MCF 10A (cell line): Measurements from ENCODE around the gene PAPSS2. TPM values are rescaled to one million over a fixed set of nuclear protein-coding genes. Genes with fewer than 3 reads are reported as not detected.

Source experiments
- BruUV-seq: library from RNA; stranded (reverse); fragments of 400-500 nt; replicated peaks from 2 replicates; lab custom pipeline; 2021; lab: Mats Ljungman, UMichigan
- CTCF ChIA-PET: fragments of 300-600 bp; sonication (Branson Sonifier 250); formaldehyde crosslinking; extraction: SDS; loops from one replicate; lab custom pipeline; 2021; ENCODE audit warnings: antibody characterized with exemption, inconsistent platforms; lab: Yijun Ruan, JAX
- POLR2A ChIA-PET: fragments of 300-600, 350-650 bp; sonication (Branson Sonifier 250); formaldehyde crosslinking; extraction: SDS; loops from one replicate; lab custom pipeline; 2020; ENCODE audit warnings: antibody characterized with exemption, inconsistent platforms; lab: Yijun Ruan, JAX
- DNase-seq: peaks from one replicate; pipeline ENCODE4 v3.0.0-alpha.2; 2018; ENCODE audit not compliant: unreplicated experiment
- H3K27ac Mint-ChIP-seq: one replicate; pipeline ENCODE4 v1.8.0; 2022; ENCODE audit warnings: mild to moderate bottlenecking, low read depth, mixed read lengths; ENCODE audit not compliant: unreplicated experiment
- H3K27me3 Mint-ChIP-seq: one replicate; pipeline ENCODE4 v1.8.0; 2022; ENCODE audit warnings: mixed read lengths; ENCODE audit not compliant: insufficient read depth, unreplicated experiment
- H3K36me3 Mint-ChIP-seq: one replicate; pipeline ENCODE4 v1.8.0; 2022; ENCODE audit warnings: mild to moderate bottlenecking, moderate library complexity, mixed read lengths; ENCODE audit not compliant: insufficient read depth, unreplicated experiment
- H3K4me1 Mint-ChIP-seq: one replicate; pipeline ENCODE4 v1.8.0; 2022; ENCODE audit warnings: mixed read lengths; ENCODE audit not compliant: insufficient read depth, unreplicated experiment
- H3K4me3 Mint-ChIP-seq: one replicate; pipeline ENCODE4 v1.8.0; 2022; ENCODE audit warnings: mild to moderate bottlenecking, moderate library complexity, mixed read lengths; ENCODE audit not compliant: unreplicated experiment
- H3K9me3 Mint-ChIP-seq: one replicate; pipeline ENCODE4 v1.8.0; 2022; ENCODE audit warnings: mixed read lengths; ENCODE audit not compliant: unreplicated experiment
- intact Hi-C: fragments of 100-400 bp; cut with micrococcal nuclease; formaldehyde crosslinking; loops from 2 replicates; pipeline ENCODE4 v1.14.1; 2022
- total RNA-seq: library from RNA; stranded (reverse); gene quantifications from 2 replicates; pipeline ENCODE4 v1.2.3, GENCODE V29; 2022
- TF ChIP-seq, protein P1 (sequence below): fragments of 200-600 bp; IDR thresholded peaks from one replicate; pipeline ENCODE4 v1.8.0; 2022; ENCODE audit warnings: antibody characterized with exemption, mild to moderate bottlenecking; ENCODE audit not compliant: unreplicated experiment

PAPSS2 gene
- total RNA-seq, 1 experiment from 2014 or later, result 1.0 TPM

DNA sequence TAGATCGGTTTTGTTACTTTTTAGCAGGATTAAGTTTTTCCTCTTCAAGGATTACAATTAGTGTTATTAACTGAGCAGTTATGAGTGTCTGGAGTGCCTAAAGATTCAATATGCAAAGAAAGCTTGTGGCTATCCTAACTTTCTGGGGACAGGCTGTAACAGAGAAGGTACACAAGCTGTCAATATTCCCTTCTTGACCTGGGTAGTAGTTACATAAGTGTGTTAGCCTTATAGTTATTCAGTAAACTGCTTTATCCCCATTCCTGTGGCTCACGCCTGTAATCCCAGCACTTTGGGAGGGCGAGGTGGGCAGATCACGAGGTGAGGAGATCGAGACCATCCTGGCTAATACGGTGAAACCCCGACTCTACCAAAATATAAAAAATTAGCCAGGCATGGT lies 126.7 kb downstream of the PAPSS2 start:
- peaks cover 63% of the 10 kb centered on the region for H3K36me3 Mint-ChIP-seq
- ChIA-PET CTCF (interaction anchor here (1.4 kb wide), 1 partner anchor 10 kb away, joined by 4 read pairs; no protein-coding TSS in a partner anchor), POLR2A (interaction anchor here (0.6 kb wide), 1 partner anchor 514 kb away, joined by 3 read pairs; no protein-coding TSS in a partner anchor)
- no peak overlapping the region for H3K4me3 Mint-ChIP-seq
- H3K9me3 Mint-ChIP-seq, result no peaks in the 10 kb centered on the region
- BruUV-seq, result no TSS peak
- intact Hi-C loops, result no loop called here
- TF ChIP-seq, protein P1, sequence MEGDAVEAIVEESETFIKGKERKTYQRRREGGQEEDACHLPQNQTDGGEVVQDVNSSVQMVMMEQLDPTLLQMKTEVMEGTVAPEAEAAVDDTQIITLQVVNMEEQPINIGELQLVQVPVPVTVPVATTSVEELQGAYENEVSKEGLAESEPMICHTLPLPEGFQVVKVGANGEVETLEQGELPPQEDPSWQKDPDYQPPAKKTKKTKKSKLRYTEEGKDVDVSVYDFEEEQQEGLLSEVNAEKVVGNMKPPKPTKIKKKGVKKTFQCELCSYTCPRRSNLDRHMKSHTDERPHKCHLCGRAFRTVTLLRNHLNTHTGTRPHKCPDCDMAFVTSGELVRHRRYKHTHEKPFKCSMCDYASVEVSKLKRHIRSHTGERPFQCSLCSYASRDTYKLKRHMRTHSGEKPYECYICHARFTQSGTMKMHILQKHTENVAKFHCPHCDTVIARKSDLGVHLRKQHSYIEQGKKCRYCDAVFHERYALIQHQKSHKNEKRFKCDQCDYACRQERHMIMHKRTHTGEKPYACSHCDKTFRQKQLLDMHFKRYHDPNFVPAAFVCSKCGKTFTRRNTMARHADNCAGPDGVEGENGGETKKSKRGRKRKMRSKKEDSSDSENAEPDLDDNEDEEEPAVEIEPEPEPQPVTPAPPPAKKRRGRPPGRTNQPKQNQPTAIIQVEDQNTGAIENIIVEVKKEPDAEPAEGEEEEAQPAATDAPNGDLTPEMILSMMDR, result no peak
- H3K4me1 Mint-ChIP-seq, result peaks cover 6% of the 10 kb centered on the region
- no peaks in the 10 kb centered on the region for H3K27me3 Mint-ChIP-seq
- no peak overlapping the region for H3K27ac Mint-ChIP-seq
- DNase-seq, result no peak

DNA sequence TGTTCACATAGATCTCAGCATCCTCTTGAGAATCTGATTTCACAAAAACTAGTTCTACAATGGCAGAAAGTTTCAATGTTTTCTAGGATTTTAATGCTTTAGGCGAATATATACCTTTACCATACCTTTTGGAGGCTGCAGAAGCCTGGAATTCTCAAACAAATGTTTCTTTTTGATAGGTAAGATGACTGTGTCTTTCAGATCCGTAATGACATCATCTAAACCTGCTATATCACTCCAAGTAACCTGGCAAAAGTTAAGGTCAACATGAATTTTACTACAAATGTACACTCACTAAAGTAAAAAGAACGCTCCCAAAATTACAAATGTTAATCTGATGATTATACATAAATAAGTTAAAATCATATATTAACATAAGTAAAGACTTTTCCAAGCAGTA lies 130.5 kb downstream of the PAPSS2 start:
- Mint-ChIP-seq H3K4me3 (no peak overlapping the region), H3K4me1 (no peaks in the 10 kb centered on the region), H3K9me3 (no peaks in the 10 kb centered on the region), H3K27ac (no peak overlapping the region), H3K36me3 (peaks cover 60% of the 10 kb centered on the region), H3K27me3 (no peaks in the 10 kb centered on the region)
- ChIA-PET POLR2A (interaction anchor here (0.6 to 2.0 kb wide), 6 partner anchors 9 to 153 kb away, joined by 4 to 7 read pairs (median 5); no protein-coding TSS in a partner anchor), CTCF (no interaction called here)
- no TSS peak for BruUV-seq
- intact Hi-C loops, result no loop called here
- TF ChIP-seq, protein P1, result no peak
- no peak for DNase-seq

DNA sequence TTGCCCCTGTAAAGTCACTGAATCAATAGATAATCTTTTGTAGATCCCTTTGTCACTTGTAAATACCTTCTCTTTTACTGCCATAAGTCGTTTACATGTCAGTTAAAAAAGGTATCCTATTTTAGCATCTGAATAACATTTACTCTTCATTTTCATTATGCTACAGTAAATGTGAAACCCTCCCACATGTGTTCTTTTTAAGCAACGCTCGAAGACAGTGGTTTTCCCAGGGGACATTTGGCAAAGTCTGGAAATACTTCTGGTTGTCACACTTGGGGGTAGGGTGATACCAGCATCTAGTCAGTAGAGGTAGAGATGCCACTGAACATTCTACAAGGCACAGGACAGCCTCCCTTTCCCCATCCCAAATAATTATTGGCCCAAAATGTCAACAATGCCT lies 134.6 kb downstream of the PAPSS2 start:
- CTCF ChIA-PET, result interaction anchor here (0.6 kb wide), 1 partner anchor 45 kb away, joined by 4 read pairs; no protein-coding TSS in a partner anchor
- POLR2A ChIA-PET, result interaction anchor here (0.9 to 2.0 kb wide), 2 partner anchors 24 to 1725 kb away, joined by 3 to 4 read pairs; partner anchors contain the start of gene ATAD1
- H3K27ac Mint-ChIP-seq, result no peak overlapping the region

More for the DNA sequence above, 134.6 kb downstream of the PAPSS2 start:
- intact Hi-C loops, result no loop called here
- TF ChIP-seq, protein P1, result no peak
- no TSS peak for BruUV-seq
- H3K36me3 Mint-ChIP-seq, result peaks cover 61% of the 10 kb centered on the region
- no peaks in the 10 kb centered on the region for H3K27me3 Mint-ChIP-seq
- no peak for DNase-seq
- no peak overlapping the region for H3K4me3 Mint-ChIP-seq
- H3K9me3 Mint-ChIP-seq, result no peaks in the 10 kb centered on the region
- no peaks in the 10 kb centered on the region for H3K4me1 Mint-ChIP-seq

Other genes starting within 250 kb of the PAPSS2 start
- gene MINPP1, start 155.0 kb upstream of the PAPSS2 start, total RNA-seq, result 12.3 and 14.9 TPM in 2 replicates
- gene ATAD1, start 158.3 kb downstream of the PAPSS2 start, total RNA-seq, result 75.2 and 80.7 TPM in 2 replicates
- gene KLLN, start 203.7 kb downstream of the PAPSS2 start, total RNA-seq, result 0.56 and 0.68 TPM in 2 replicates
- 55.5 and 64.1 TPM in 2 replicates for gene PTEN, start 203.7 kb downstream of the PAPSS2 start, total RNA-seq